ENCODE results near the gene RRP15. TPM values are rescaled to one million over a fixed set of nuclear protein-coding genes. Genes with fewer than 3 reads are reported as not detected.

RRP15 gene
- 10 to 100 TPM in 2 of 3 donors, 1 to 10 TPM in 1; 9.8 to 17.7 (median 10.0) TPM for total RNA-seq
- long read RNA-seq, donor 1, full-length matches to known transcripts, result 2 of 4 reads
- long read RNA-seq, donor 1, partial matches to known transcripts, result 0 of 4 reads
- long read RNA-seq, donor 1, other reads (novel, unspliced or antisense), result 2 of 4 reads
- long read RNA-seq, donor 2, full-length matches to known transcripts, result 8 of 13 reads
- long read RNA-seq, donor 2, partial matches to known transcripts, result 0 of 13 reads
- long read RNA-seq, donor 2, other reads (novel, unspliced or antisense), result 5 of 13 reads

DNA sequence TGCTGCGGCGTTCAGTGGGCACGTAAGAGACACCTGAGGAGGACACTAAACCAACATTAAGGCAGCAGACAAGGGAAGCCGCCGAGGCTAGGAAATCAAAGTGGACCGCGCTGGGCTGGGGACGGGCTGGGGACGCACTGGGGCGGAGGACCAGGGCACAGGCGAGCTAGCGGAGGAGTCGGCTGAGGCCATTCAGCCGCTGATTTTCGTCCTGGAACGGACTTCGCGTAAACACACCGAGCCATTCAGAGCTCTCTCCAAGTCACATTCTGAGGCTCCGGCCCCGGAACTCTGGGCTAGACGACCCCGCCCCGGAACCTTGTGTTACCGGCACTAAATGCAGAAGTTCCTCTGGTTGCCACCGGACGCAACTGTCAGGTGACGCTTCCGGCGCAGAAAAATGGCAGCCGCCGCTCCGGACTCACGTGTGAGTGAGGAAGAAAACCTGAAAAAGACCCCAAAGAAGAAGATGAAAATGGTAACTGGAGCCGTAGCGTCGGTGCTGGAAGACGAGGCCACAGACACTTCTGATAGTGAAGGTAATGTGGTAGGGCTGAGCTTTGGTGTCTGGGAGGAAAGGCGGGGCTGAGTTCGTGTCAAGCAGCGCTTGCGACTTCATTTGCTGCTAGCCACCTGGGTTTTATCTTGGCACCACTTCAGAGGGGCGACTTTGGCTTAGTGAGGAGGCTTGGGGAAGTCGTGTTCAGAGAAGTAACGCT lies at the start of gene RRP15:
Gene RRP15, plus strand, starts transcription at position 377 of the 719 bp plus-strand sequence. Its CDS starts 24 bp downstream, at position 401.
- no peak for TF ChIP-seq CTCF (IDR thresholded peaks at IDR 0.05)
- intact Hi-C loops (cut with DNase I, micrococcal nuclease), result no loop called here
- H3K9me3 ChIP-seq, result no peaks in the 10 kb centered on the region

GRCh38 chr1:218242171-218242570 lies 42.9 kb upstream of the RRP15 start:
- DNase-seq, result no peak
- H3K4me3 ChIP-seq, result no peak overlapping the region
- intact Hi-C loops (cut with DNase I, micrococcal nuclease), result no loop called here
- no peaks in the 10 kb centered on the region for H3K9me3 ChIP-seq
- no peak for ATAC-seq
- TF ChIP-seq CTCF (IDR thresholded peaks at IDR 0.05), result no peak
- H3K36me3 ChIP-seq (ENCODE audit: low read depth), result no peaks in the 10 kb centered on the region
- H3K4me1 ChIP-seq (ENCODE audit: low read depth), result no peaks in the 10 kb centered on the region

More for the DNA sequence above, at the start of gene RRP15:
- Histone ChIP-seq H3K36me3 (ENCODE audit: low read depth) (no peaks in the 10 kb centered on the region), H3K4me1 (ENCODE audit: low read depth) (peaks cover 9% of the 10 kb centered on the region), H3K4me3 (peak within 1 kb of the TSS; percentile 66)
- ATAC-seq (peak; percentile 100), DNase-seq (peak; percentile 89 to 94 (median 92))

GRCh38 chr1:218247339-218247738 lies 37.8 kb upstream of the RRP15 start:
- no peaks in the 10 kb centered on the region for H3K4me1 ChIP-seq (ENCODE audit: low read depth)

GRCh38 chr1:218249338-218250140 lies 35.6 kb upstream of the RRP15 start:
- TF ChIP-seq CTCF (IDR thresholded peaks at IDR 0.05), result no peak
- no peak overlapping the region for H3K4me3 ChIP-seq
- no peak for DNase-seq
- no peaks in the 10 kb centered on the region for H3K4me1 ChIP-seq (ENCODE audit: low read depth)
- no peak for ATAC-seq
- H3K36me3 ChIP-seq (ENCODE audit: low read depth), result no peaks in the 10 kb centered on the region
- no peaks in the 10 kb centered on the region for H3K9me3 ChIP-seq
- intact Hi-C loops (cut with DNase I, micrococcal nuclease), result no loop called here

More at GRCh38 chr1:218247339-218247738, 37.8 kb upstream of the RRP15 start:
- no peak for ATAC-seq
- Histone ChIP-seq H3K9me3 (no peaks in the 10 kb centered on the region), H3K4me3 (no peak overlapping the region), H3K36me3 (ENCODE audit: low read depth) (no peaks in the 10 kb centered on the region)
- no peak for TF ChIP-seq CTCF (IDR thresholded peaks at IDR 0.05)
- intact Hi-C loops (cut with DNase I, micrococcal nuclease), result no loop called here
- DNase-seq, result no peak

- no peak for DNase-seq
- ATAC-seq, result no peak
- H3K4me1 ChIP-seq (ENCODE audit: low read depth), result no peaks in the 10 kb centered on the region
- intact Hi-C loops (cut with DNase I, micrococcal nuclease), result no loop called here
- H3K36me3 ChIP-seq (ENCODE audit: low read depth), result no peaks in the 10 kb centered on the region
- no peaks in the 10 kb centered on the region for H3K9me3 ChIP-seq
- H3K4me3 ChIP-seq, result no peak overlapping the region
- TF ChIP-seq CTCF (IDR thresholded peaks at IDR 0.05), result no peak
Measured at GRCh38 chr1:218250492-218250891, 34.6 kb upstream of the RRP15 start.
